ENCODE measurements around the gene SPTLC3.
"Not testable (repeated sequence)": the region's sequence is repeated elsewhere in the genome, so short reads cannot be mapped to it uniquely, and the experiment has no call there.

SPTLC3 gene

DNA sequence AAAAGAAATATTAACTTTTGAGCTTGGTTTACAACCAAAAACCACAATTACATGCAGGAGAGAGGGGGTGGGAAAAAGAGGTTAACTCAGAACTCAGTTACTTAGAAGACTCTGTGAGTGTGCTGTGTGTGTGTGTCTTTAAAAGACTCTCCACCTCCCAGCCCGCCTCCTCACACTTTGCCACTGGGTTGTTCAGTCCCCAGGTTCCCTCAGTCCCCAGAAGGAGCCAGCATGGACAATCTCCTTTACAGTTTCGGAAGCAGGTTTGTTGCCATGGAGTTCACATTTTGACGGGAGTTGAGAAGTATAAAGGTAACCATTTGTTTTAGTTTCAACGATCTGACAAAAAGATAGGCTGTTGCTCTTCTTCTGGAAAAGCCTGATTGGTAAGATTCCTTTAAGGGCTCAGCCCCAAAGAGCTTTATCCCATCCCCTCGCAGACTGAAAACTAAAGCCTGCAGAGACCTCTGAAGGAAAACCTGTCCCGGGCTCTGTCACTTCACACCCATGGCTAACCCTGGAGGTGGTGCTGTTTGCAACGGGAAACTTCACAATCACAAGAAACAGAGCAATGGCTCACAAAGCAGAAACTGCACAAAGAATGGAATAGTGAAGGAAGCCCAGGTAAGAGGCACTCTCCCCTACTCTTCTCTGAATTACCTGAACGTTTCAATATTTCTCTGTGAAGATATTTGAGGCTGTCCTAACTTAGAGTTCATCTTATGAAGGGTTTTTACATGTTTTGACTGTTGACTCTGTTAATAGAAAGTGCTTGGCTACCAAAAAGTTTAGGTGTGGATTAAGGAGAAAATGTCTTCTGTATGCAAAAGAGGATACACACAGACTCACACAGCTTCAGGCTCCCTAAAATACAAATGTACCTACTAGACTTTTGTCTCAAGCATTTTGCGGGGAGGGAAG is at the start of gene SPTLC3:
Gene SPTLC3, plus strand, starts transcription at position 212 of the 921 bp plus-strand sequence. Its CDS starts 296 bp downstream, at position 508.
- DNase-seq, result no peak

DNA sequence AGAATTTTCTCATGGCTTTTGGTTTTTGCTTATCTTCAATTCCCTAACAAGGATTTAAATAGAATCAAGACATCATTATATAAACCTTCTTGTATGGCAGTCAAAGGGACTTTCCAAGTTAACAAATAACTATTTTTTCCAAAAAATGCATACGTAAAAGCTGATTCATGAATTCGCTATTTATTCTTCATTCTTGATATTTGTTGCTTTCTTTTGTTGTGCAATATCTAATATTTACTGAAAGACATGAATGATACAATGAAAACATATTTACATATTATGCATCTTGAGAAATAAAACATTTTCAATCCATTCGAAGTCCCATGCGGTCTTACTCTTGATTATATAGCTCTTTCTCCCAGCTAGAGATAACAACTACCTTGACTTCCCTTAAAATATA is 47.0 kb upstream of the SPTLC3 start:
- no peak for DNase-seq

DNA sequence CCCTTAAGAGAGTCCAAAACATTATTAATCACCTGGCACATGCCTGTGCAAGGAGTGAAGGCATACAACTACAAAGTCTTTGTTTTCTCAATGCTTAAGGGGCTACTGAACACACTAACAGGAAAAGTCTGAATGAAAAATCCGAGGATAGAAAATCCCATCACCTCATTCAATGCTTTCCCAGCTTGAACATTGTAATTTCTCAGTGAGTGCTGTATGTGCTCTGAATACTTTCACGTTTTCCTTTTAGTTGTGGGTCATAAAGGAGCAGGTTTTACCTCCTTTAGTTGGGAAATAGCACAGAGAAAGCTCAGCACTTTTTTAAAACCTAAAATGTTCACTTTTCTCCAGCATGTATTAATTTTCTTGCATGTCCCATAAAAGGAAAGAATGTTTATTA is 45.9 kb upstream of the SPTLC3 start:
- DNase-seq, result no peak

DNA sequence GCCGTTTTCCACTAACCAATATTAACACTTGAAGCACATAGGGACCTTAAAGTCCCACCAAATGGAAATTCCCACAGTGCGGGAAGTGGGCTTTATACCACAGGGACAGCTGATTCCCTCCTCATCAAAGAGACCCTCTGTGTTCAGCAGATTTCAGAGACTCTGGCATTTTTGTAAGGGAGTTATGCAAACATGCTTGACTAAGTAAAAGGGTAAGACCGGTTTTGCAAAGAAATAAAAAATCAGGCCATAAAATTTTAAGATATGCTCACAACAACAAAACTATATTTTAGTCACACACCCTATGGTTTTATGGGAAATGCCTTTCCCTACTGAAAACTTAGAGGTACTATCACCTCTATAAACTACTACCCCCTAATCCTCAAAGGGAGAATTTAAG is 45.4 kb upstream of the SPTLC3 start:
- no peak for DNase-seq

DNA sequence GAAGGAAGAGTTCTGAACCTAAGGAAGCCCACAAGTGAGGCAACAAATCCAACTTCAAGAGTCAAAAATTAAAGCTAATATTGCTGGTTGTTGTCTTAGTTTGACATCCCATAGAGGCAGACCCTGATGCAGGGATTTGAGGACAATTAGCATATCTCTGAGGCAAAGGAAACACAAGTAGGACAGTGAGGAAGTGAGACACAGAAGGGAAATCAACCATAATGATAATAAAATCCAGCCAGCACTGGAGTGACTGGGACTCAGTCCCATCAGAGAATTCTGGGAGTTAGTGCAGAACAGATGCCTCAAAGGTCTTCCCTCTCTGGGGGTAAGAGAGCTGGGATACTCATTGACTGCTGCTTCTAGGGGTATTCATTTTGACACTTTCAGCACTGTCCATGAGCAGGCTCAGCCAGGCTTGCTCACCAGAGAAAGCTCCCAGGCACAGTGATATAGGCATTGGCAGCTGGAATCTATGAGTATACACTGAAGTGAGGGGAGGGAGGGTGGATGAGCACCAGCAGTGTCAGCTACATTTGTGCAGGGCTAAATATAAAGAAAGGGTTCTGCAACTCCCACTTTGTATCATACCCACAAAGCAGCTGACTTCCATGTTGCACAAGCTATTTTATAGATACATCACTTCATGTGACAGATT is 43.4 kb upstream of the SPTLC3 start:
- DNase-seq, result no peak

DNA sequence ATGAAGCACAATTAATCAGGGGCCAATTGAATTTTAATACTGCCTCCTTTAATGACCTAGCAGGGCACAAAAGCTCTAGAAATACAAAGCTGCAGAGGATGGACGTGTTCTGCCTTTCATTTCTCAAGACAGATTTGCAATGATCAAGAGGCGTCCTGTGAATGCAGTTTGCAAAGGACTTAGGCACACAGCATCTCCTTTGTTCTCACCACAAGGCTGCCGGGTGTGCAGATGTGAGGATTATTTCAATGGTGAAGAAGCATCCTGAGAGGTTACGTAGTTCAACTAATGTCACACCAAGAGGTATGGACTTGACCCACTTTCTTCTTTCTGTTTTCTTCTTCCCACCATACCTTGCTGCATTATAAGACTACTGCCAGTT is 42.9 kb upstream of the SPTLC3 start:
- no peak for DNase-seq

DNA sequence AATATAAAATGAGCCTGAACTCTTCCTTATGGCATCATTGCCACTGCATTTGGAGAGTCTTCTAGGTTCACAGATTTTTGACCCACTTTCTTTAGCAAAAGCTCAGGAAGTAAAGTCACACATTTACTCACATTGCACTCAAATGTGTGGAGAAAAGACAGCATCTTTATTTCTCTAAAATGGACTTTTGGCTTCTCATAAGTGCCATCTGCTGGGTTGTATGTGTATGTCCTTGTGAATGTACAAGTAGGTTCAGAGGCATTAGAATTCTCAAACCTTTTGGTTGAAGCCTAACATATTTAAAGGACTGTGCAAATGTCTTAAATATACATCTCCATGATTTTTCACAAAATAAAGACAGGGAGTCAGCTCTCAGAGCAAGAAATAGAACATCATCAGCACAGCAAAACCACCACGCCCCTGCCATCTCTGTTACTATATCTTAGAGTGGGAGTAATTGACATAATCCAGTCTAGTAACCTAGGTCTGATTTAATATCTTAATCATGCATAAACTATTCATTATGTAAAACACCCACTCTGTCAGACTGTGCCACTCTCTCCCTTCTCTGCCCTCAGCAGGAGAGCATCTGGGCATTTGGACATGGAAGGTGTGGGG is 42.2 kb upstream of the SPTLC3 start:
- DNase-seq, result peak; percentile 6

DNA sequence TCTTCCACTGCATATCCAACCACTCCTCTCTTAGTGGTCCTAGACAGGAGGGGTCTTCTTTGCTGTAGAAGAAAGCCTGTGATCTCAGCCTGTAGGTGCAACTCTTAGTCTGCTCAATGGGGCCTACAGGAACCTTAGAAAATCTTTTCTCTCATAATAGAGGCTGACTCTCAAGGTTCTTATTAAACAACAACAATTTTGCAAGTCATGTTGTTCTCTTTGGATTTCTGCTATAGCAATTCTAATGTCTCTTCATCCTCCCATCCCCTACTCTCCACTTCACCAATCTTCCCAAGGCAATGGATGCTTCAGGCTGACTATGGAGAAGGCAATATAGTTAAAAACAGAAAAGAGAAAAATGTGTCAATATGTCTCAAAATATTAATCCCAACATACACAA is 40.8 kb upstream of the SPTLC3 start:
- DNase-seq, result no peak

DNA sequence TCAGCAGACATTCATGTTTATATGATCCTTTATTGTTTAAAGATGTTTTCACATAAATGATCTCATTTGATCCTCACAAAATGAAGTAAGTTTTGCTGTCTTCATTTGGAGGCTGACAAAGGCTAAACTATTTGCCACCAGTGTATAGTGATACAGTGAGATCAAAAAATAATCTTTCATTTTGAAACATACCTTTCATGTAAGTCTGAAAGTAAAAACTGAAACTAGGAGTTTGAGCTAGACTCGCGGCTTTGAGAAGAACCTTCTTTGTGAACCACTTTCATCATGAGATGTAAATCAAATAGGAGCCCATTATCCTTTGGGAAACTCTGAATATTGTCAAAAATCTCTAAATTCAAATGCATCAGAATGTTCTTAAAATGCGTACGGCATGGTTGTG is 40.3 kb upstream of the SPTLC3 start:
- DNase-seq, result no peak

DNA sequence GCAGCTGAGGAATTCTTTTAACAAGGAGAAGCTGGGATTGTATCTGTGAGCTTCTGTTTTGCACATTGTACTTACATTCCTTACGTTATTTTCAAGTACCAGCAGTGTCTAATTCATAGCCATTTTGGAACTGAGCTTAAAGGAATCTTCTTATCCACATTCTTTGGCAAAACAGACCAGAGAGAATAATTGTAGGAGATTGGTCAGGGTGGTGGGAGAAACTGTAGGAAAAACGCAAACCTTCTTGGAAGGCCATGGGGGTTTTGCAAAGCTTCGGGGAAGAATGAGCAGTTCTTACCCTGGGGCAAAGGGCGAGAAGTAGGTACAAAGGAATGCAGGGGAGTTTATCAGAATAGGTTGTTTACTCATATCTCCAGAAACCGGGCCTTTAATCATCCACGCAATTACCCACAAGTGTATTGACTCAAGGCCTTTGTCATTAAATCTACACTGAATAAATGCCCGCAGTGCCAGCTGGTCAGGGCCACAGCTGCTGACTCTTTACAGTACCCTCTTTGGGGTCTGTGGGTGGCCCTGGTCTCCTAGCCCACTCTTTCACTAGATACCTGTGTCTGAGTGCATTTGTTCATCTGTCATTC is 39.6 kb upstream of the SPTLC3 start:
- no peak for DNase-seq

DNA sequence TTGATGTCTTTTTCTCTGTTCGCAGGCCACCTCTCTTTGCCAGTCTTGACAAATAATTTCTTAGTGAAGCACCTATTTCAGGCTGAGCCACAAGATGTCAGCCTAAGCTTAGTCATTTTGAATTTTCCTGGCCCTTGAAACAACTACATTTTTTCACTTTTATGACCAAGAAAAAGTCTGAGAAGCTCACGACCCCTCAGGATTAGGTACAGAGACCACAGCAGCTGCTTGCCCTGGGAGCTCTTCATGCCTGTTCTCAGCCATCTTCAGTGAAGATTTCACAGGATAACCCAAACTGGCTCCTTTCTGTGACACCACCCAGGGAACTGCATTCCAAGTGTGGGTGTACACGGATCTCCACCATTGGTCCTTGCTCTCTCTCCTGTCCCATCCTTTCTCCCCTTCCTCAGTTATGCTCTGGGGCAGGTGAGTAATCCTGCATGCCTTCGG is 38.4 kb upstream of the SPTLC3 start:
- peak; percentile 16 for DNase-seq

DNA sequence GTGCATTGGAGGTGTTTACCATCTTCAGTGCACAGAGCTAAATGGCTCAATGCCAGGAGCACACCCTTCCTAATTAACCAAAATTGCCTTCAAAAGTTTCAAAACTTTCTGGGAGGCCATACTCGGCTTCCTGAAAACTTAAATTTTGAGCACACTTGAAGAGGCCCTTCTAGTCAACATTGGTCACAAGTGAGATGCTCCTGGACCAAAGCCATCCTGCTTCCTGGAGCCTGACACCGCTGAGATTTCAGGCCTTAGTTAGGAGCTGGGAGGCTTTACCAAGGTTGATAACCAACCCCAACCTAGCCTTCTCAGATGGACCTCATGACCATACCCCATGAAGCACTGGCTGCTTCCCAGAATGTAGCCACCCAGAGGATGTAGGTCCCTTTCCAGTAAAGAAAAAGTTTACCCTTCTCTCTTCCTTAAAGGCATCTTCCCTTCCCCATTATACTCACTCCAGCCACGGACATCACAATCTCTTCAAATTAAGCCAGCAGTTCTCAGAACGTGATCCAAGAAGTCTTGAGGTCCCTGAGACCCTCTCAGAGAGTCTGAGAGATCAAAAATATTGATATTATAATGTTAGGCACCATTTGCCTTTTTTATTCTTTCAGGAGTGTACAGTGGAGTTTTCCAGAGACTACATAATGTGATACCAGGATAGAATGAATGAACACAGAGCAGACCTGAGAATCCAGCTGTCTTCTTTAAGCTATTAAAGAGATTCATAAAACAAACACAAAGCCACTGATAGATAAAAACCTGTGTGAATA is 32.8 kb upstream of the SPTLC3 start:
- DNase-seq, result no peak

DNA sequence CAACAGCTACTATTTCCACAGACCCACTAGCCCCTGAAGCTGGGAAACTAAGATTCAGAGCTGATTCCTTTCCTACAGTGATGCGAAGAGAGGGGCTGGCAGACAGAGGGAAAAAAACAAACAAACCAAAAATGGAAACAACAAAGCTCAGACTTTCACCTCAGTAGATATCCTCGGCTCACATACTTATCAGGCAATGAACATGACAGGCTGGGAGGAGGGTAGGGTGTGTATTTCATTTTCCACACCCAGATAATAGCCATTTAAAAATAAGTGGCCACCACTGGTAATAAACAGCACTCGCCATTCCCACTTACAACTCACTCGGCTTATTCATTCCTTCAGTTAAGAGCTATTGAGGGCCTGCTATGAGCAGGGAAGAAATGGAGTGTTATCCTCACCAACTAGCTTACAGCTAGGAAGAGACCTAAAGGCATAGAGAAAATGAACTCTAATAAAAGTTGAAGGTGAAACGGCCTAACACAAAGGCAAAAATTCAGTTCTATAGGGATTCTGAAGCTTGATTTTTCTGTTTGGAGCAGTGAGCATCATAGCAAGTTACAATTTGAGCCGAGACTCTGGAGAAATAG is 32.0 kb upstream of the SPTLC3 start:
- DNase-seq, result no peak

DNA sequence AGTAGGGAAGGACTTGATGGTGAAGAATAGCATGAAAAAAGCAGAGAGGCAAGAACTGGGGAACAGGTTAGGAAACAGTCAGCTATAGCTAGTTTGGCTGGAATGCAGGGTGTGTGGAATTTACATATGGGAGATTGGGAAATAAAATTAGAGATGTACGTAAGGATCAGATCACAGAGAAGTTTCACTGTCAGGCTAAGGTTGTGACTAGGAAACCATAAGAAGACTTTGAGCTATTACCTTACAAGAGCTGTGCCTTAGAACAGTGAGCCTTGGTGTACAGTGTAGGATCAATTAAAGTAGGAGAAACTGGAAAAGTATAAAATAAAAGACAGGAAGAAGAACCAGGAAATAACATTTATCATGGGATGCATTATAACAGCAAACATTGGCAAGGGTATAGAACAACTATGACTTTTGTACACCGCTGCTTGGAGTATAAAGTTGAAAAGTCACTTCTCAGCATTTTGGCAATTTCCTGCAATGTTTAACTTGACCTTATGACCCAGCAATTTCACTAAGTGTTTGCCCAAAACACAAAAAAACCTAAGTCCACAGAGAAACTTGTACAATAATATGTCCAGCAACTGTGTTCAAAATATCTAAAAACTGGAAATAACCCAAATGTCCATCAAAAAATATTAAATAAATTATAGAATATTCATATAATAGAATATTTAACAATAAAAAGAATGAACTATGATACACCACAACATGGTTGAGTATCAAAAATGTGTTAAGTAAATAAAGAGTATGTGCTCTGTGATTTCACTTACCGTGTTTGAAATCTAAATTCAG is 31.2 kb upstream of the SPTLC3 start:
- DNase-seq, result no peak

DNA sequence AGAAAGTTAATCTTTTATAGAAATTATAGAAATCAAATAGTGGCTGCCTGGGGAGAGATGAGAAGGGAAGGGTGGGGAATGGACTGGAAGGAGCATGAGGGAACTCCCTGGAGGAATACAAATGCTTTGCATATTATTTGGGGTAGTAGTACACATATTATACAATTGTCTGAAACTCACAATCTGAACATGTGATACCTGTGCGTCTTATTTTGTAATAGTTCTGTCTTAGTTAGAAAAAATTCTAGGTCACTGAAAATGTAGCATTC is 30.7 kb upstream of the SPTLC3 start:
- no peak for DNase-seq

DNA sequence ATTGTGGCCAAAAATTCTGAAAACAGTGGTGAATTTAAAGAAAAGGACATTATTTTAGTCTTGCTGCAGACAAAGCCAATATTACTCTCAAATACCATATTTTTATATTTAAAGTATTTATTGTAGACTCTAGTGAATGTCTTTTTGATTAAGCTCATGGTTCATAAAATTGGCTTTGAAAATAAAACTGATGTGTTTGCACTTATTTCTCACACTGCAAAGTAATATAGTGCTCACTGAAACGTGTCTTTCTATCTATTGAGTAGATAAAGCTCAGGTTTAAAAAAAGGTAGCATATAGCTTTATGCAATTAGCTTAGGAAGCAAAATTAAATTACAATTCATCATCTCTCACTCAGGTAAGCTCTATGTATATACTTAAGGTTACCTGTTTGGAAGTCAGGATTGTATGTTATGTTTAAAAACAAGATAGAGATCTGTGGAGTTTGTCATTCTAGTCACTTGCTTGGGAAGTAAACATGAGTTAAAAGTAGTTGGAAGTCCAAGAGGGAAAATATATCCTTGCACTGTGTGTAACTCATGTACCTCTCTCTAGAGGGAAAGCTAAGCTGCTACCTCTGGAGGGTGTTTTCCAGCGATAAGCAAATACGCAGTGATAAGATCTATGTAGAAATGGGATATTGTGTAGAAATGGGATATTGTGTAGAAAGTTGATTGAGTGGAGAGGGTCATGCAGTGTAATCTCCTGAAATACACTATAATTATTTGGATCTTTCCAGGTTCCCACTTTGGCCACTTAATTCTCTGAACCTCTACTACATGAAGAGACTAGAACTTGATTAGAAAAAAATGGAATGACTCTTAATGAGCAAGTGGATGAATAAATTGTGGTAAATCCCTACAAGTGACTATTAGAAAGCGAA is 29.9 kb upstream of the SPTLC3 start:
- no peak for DNase-seq

DNA sequence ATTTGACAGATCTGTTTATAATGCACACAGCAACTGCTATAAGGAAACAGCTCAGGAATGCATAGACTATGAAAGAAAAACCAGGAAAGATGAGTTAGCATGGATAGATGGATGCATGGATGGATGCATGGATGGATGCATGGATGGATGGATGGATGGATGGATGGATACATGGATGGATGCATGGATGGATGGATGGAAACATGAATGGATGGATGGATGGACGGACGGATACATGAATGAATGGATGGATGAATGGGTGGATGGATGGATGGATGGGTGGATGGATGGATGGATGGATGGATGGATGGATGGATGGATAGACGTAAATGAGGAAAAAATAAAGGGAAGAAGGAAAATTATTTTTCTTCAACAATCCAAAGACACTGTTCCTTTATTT is 29.1 kb upstream of the SPTLC3 start:
- DNase-seq, result not testable (repeated sequence)

DNA sequence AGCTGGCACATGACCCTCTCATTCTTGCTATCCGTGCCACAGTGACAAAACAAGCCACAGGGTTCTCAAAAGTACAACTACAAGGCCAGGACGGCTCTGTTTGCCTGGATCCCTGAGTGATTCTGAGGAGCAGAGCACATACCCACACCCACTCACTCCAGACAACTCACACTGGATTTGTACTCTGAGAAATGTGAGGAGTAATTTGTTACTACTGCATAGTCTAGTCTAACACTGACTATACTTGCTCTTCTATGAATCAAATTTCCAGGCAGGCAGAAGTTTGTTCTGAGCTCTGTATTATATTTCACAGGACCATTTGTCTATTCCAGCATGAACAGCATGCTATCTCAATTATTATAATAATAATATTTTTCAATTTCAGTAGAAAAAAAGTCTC is 26.7 kb upstream of the SPTLC3 start:
- no peak for DNase-seq

DNA sequence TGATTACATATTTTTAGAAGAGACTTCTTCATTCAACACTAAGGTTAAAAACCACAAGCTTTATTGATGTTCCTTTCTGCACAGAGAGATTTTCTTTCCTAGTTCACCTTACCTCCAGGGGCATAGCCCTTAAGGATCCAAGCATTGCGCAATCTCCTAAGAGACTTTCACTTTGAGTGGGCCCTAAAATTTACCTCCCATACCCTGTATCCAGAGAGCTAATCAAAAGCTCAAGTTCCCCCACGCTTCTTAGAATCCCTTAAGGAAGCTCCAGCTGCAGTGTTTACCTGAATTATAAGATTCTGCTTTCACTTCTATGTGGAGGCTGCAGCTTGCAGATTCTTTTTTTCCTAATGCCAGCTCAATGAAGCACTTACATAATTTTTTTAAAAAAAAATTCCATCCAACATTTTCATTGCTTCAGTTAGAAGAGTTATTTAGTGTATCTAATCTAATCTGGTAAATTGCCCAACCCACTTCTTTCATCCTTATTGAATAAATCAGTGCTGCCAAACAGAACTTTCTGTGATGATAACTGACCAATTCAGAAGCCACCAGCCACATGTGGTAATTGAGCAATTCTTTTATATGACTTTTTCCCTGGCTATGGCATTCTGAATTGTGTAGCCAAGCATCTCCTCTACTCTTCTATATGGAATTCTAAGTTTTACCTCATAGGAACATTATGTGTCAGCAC is 24.6 kb upstream of the SPTLC3 start:
- DNase-seq, result no peak

DNA sequence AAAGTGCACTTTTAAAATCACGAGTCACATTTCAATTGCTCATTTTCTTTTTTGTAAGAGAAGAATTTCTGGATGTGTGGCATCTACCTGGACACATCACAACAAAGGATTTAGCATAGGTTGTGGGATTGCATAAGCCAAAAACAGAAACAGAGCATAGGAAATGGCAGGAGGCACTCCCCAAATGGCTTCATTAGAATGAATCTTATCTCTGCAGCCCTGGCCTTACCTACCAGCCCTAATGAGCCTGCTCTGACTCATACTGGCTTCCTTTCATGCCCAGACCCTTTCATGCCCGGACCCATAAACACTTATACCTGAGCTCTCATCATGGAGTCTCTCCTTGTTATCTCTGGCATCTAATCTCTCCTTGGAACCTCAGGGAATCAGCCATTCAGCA is 23.9 kb upstream of the SPTLC3 start:
- no peak for DNase-seq
